Muscle layer of colon (tissue), 2 donors: ENCODE data around the gene MEG3.
A peak's percentile ranks its signal among the peaks of the same experiment; 100 is the strongest.

Source experiments
- H3K27ac ChIP-seq: one replicate; pipeline ENCODE4 v1.7.0; 2013; ENCODE audit warnings: low read depth, mild to moderate bottlenecking, low read length, moderate library complexity
- H3K27me3 ChIP-seq, 2 donors: one replicate each; pipeline ENCODE4 v1.7.0; 2013; ENCODE audit warnings: low read length in 2 of 2, mild to moderate bottlenecking in 2 of 2; ENCODE audit not compliant: insufficient read depth in 2 of 2, control insufficient read depth in 1 of 2
- H3K36me3 ChIP-seq: one replicate; pipeline ENCODE4 v1.7.0; 2013; ENCODE audit warnings: mild to moderate bottlenecking, low read length; ENCODE audit not compliant: insufficient read depth
- H3K4me1 ChIP-seq: one replicate; pipeline ENCODE4 v1.7.0; 2013; ENCODE audit warnings: mild to moderate bottlenecking, low read length; ENCODE audit not compliant: insufficient read depth
- H3K4me3 ChIP-seq, 2 donors: one replicate each; pipeline ENCODE4 v1.7.0; 2013; ENCODE audit warnings: low read length in 2 of 2, low read depth in 1 of 2, mild to moderate bottlenecking in 1 of 2, moderate library complexity in 1 of 2
- H3K9ac ChIP-seq: one replicate; pipeline ENCODE4 v1.7.0; 2013; ENCODE audit warnings: low read length
- H3K9me3 ChIP-seq: one replicate; pipeline ENCODE4 v1.7.0; 2013; ENCODE audit warnings: mild to moderate bottlenecking, low read length
- donor health status: abdominal sarcoma.
- donor health status: Adenocarcinoma of cecum.

Gene MEG3

GRCh38 chr14:100825713-100826331 lies at the start of gene MEG3:
Gene MEG3 (plus strand): TSS chr14:100826118.
- H3K4me3 ChIP-seq: peak within 1 kb of the TSS in 1 of 2 donors; percentile 45
- peaks cover 0 to 40% of the 10 kb centered on the region in 2 donors for H3K27me3 ChIP-seq
- H3K36me3 ChIP-seq: no peaks in the 10 kb centered on the region
- no peak within 1 kb of the TSS for H3K9ac ChIP-seq
- no peaks in the 10 kb centered on the region for H3K4me1 ChIP-seq
- no peak within 1 kb of the TSS for H3K27ac ChIP-seq
- H3K9me3 ChIP-seq: no peaks in the 10 kb centered on the region

- Histone ChIP-seq H3K9ac (no peak overlapping the region), H3K4me1 (no peaks in the 10 kb centered on the region), H3K27ac (no peak overlapping the region), H3K27me3 (no peaks in the 10 kb centered on the region), H3K9me3 (no peaks in the 10 kb centered on the region), H3K36me3 (no peaks in the 10 kb centered on the region), H3K4me3 (no peak overlapping the region)
These were observed 49.1 kb upstream of the MEG3 start for GRCh38 chr14:100776681-100777365.

GRCh38 chr14:100777366-100777817 lies 48.5 kb upstream of the MEG3 start:
- no peak overlapping the region for H3K9ac ChIP-seq
- H3K4me3 ChIP-seq: no peak overlapping the region
- no peaks in the 10 kb centered on the region for H3K27me3 ChIP-seq
- H3K9me3 ChIP-seq: no peaks in the 10 kb centered on the region
- no peaks in the 10 kb centered on the region for H3K36me3 ChIP-seq
- no peaks in the 10 kb centered on the region for H3K4me1 ChIP-seq
- H3K27ac ChIP-seq: no peak overlapping the region

GRCh38 chr14:100777818-100778525 lies 47.9 kb upstream of the MEG3 start:
- Histone ChIP-seq H3K36me3 (no peaks in the 10 kb centered on the region), H3K4me1 (no peaks in the 10 kb centered on the region), H3K4me3 (no peak overlapping the region), H3K27ac (no peak overlapping the region), H3K9ac (no peak overlapping the region), H3K9me3 (no peaks in the 10 kb centered on the region), H3K27me3 (no peaks in the 10 kb centered on the region)

GRCh38 chr14:100778526-100778882 lies 47.4 kb upstream of the MEG3 start:
- Histone ChIP-seq H3K9ac (no peak overlapping the region), H3K4me1 (no peaks in the 10 kb centered on the region), H3K27ac (no peak overlapping the region), H3K4me3 (no peak overlapping the region), H3K27me3 (no peaks in the 10 kb centered on the region), H3K9me3 (no peaks in the 10 kb centered on the region), H3K36me3 (no peaks in the 10 kb centered on the region)

GRCh38 chr14:100778951-100779690 lies 46.8 kb upstream of the MEG3 start:
- no peaks in the 10 kb centered on the region for H3K4me1 ChIP-seq
- H3K9me3 ChIP-seq: no peaks in the 10 kb centered on the region
- no peak overlapping the region for H3K9ac ChIP-seq
- no peaks in the 10 kb centered on the region for H3K27me3 ChIP-seq
- no peak overlapping the region for H3K27ac ChIP-seq
- no peaks in the 10 kb centered on the region for H3K36me3 ChIP-seq
- no peak overlapping the region for H3K4me3 ChIP-seq

- Histone ChIP-seq H3K36me3 (no peaks in the 10 kb centered on the region), H3K9me3 (no peaks in the 10 kb centered on the region), H3K27me3 (no peaks in the 10 kb centered on the region), H3K4me1 (no peaks in the 10 kb centered on the region), H3K4me3 (no peak overlapping the region), H3K27ac (no peak overlapping the region), H3K9ac (no peak overlapping the region)
These were observed 46.2 kb upstream of the MEG3 start for GRCh38 chr14:100779691-100780080.

GRCh38 chr14:100780246-100780645 lies 45.7 kb upstream of the MEG3 start:
- H3K9me3 ChIP-seq: no peaks in the 10 kb centered on the region
- no peak overlapping the region for H3K27ac ChIP-seq
- H3K4me3 ChIP-seq: no peak overlapping the region
- H3K27me3 ChIP-seq: no peaks in the 10 kb centered on the region
- no peak overlapping the region for H3K9ac ChIP-seq
- no peaks in the 10 kb centered on the region for H3K36me3 ChIP-seq
- H3K4me1 ChIP-seq: no peaks in the 10 kb centered on the region

GRCh38 chr14:100780646-100781355 lies 45.1 kb upstream of the MEG3 start:
- H3K27ac ChIP-seq: no peak overlapping the region
- H3K27me3 ChIP-seq: no peaks in the 10 kb centered on the region
- H3K9me3 ChIP-seq: no peaks in the 10 kb centered on the region
- no peak overlapping the region for H3K9ac ChIP-seq
- no peaks in the 10 kb centered on the region for H3K36me3 ChIP-seq
- no peaks in the 10 kb centered on the region for H3K4me1 ChIP-seq
- H3K4me3 ChIP-seq: no peak overlapping the region

GRCh38 chr14:100781952-100782351 lies 44.0 kb upstream of the MEG3 start:
- Histone ChIP-seq H3K27ac (no peak overlapping the region), H3K9me3 (no peaks in the 10 kb centered on the region), H3K27me3 (no peaks in the 10 kb centered on the region), H3K9ac (no peak overlapping the region), H3K36me3 (no peaks in the 10 kb centered on the region), H3K4me1 (no peaks in the 10 kb centered on the region), H3K4me3 (no peak overlapping the region)
